ENCODE data around the gene GPR143.

- TF ChIP-seq CTCF (IDR thresholded peaks at IDR 0.05; ENCODE audit: poor library complexity) (no peak), EZH2 (IDR thresholded peaks at IDR 0.05; ENCODE audit: borderline replicate concordance) (no peak)
Observed at GRCh38 chrX:9765737-9766097, at the start of gene GPR143.

All from hepatocyte (in vitro differentiated cells).